A549 (cell line): Measurements from ENCODE around the gene HBA1.
A peak's percentile ranks its signal among the peaks of the same experiment; 100 is the strongest.

ENCODE experiments used
- CTCF ChIP-seq: fragments of >200 bp; sonication (Bioruptor Twin); formaldehyde crosslinking; IDR thresholded peaks from 3 replicates; pipeline ENCODE4 v1.5.1; 2016
- E2F6 ChIP-seq: IDR thresholded peaks from 2 replicates; pipeline ENCODE4 v1.6.1; 2012; ENCODE audit warnings: low read depth, borderline replicate concordance
- EHMT2 ChIP-seq: fragments of 200-600 bp; sonication (generic); IDR thresholded peaks from 2 replicates; pipeline ENCODE4 v1.6.1; 2016; ENCODE audit warnings: antibody characterized with exemption, low read depth, mild to moderate bottlenecking, moderate library complexity
- HDAC2 ChIP-seq: fragments of 200-600 bp; sonication (generic); IDR thresholded peaks from 2 replicates; pipeline ENCODE4 v1.6.1; 2016
- HOXB13 ChIP-seq: fragments of 250-450 bp; sonication (Bioruptor Pico); IDR thresholded peaks from 2 replicates; pipeline ENCODE4 v1.5.0; 2020; ENCODE audit warnings: low read depth, mild to moderate bottlenecking, moderate library complexity
- HOXB5 ChIP-seq: fragments of 250-450 bp; sonication (Bioruptor Pico); IDR thresholded peaks from 2 replicates; pipeline ENCODE4 v1.5.0; 2020; ENCODE audit warnings: mild to moderate bottlenecking, moderate library complexity
- KDM5A ChIP-seq: fragments of 200-600 bp; sonication (generic); IDR thresholded peaks from 2 replicates; pipeline ENCODE4 v1.6.1; 2016; ENCODE audit warnings: antibody characterized with exemption, mild to moderate bottlenecking
- MAX ChIP-seq: IDR thresholded peaks from 2 replicates; pipeline ENCODE4 v1.6.1; 2012
- POLR2A ChIP-seq: IDR thresholded peaks from 2 replicates; pipeline ENCODE4 v1.6.1; 2012; ENCODE audit warnings: mild to moderate bottlenecking, low read length
- POLR2AphosphoS2 ChIP-seq: conservative IDR thresholded peaks from 2 replicates; pipeline ENCODE4 v1.6.1; 2012; ENCODE audit warnings: low read length, improper control_type of control experiment, inconsistent platforms
- RAD21 ChIP-seq, 2 experiments: fragments of >200 bp in 1 of 2; sonication (Bioruptor Twin) in 1 of 2; formaldehyde crosslinking in 1 of 2; IDR thresholded peaks in 1 of 2; conservative IDR thresholded peaks in 1 of 2; 2 replicates in 1 of 2; 3 replicates in 1 of 2; pipeline ENCODE4 v1.6.1; 2012 to 2018; ENCODE audit warnings: inconsistent platforms in 1 of 2
- REST ChIP-seq: fragments of 200-600 bp; sonication (generic); IDR thresholded peaks from 2 replicates; pipeline ENCODE4 v1.6.1; 2016; ENCODE audit warnings: antibody characterized with exemption, mild to moderate bottlenecking, moderate library complexity
- RFX5 ChIP-seq: fragments of 450-650 bp; IDR thresholded peaks from 2 replicates; pipeline ENCODE4 v1.7.1; 2014; ENCODE audit warnings: antibody characterized with exemption, mild to moderate bottlenecking, moderate library complexity

GRCh38 chr16:188674-189073 is 12.2 kb downstream of the HBA1 start:
- TF ChIP-seq REST: no peak
- no peak for TF ChIP-seq E2F6
- peak; percentile 35 for TF ChIP-seq CTCF
- no peak for TF ChIP-seq RFX5
- TF ChIP-seq POLR2A: no peak
- TF ChIP-seq KDM5A: no peak
- TF ChIP-seq EHMT2: no peak
- no peak for TF ChIP-seq RAD21 (conservative IDR thresholded peaks at IDR 0.05 in 1 of 2, IDR thresholded peaks at IDR 0.05 in 1 of 2)
- no peak for TF ChIP-seq HOXB5 (CRISPR knock-in tag)
- TF ChIP-seq MAX: no peak
- TF ChIP-seq POLR2AphosphoS2: no peak
- no peak for TF ChIP-seq HDAC2
- no peak for TF ChIP-seq HOXB13 (CRISPR knock-in tag)
